Iris pigment epithelial cell (primary cell): Measurements from ENCODE around the gene TMEM121B.

Experiments
- DNase-seq: peaks from one replicate; pipeline ENCODE4 v3.0.0-alpha.2; 2011; ENCODE audit warnings: low read depth

Gene TMEM121B

DNA sequence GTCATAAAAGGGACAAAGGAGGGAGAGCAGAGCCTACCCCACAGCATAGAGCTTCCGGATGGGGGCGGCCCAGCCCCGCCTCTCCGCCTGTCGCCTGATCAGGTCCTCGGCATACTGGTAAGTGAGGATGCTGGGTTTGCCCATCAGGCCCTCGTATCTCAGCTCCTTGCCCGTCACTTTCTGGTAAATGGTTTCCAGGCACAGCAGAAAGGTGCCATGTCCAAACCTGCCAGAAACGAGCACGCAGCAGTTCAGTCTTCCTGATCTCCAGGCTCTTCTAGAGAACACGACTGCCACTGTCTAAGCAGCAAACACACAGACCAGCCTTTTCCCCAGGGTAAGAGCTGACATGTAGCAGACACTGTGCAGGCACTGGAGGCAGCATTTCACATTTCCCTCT, 17.4 kb upstream of the TMEM121B start:
- DNase-seq, result no peak

DNA sequence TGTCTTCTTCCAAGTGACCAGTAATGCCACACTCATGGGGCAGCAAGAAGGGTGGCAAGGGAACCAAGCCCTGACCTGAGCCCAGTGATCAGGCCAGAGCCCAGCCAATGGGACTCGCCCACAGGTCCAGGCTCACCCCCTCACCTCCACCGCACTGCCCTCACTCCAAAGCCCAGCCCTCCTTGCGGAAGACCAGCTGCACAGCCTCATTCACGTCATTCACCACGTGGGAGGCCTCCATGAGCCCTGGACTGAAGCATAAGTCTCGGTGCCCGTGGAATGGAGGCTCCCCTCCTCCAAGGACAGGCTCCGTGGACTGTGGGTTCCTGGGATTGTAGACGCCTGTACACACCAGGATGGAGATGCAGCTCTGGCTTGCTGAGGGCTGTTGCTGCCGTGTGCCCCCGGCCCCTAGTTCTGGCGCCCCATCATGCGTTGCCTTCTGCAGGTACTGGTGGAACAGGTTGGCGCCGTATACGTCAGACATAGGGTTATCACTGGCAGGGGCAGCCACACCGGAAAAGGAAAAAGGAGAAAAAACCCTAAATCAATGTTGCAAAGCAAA, 16.8 kb upstream of the TMEM121B start:
- no peak for DNase-seq

DNA sequence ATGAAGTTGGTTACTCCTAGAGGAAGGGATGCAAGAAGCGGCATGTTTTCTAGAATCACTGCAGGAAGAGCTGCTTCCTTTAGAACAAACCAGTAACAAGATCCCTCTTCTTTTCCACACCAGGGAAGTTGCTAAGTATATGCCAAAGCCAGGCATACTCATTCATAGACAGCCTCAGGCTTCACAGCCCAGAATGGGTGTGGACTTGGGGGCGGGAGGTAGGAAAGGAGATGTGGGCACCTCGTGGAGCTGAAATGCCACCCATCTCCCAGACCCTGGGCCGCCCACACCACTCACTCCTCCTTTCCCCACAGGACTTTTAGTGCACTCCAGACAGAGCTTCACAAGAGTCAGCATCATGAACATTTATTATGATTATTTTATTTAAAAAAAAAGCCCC, 16.0 kb upstream of the TMEM121B start:
- DNase-seq, result no peak

DNA sequence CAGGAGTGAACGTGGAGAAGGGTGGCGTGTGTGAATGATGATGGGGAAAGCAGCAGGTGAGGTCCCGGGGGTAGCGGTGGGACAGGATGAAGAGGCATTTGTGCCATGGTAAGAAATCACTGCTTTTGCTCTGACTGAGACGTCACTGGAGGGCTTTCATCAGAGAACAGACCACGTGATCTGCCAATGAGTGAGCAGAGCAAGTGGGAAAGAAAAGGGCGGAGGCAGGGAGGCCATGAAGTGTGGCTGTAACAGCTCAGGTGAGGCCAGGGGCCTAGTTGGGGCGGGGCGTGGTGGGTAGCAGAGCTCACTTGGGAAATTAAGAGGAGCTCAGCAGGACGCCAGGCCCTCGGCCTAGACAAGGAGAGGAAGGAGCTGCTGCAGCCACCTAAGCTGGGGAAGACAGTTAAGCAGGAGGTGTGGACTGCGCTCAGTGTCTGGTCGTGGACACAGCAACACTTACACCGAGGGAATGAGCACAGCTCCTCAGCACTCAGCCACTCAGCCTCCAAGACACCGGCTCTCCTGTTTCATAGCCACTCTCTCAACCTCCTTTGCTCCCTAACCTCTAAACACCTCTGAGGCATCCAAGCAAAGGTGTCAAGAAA, 14.1 kb upstream of the TMEM121B start:
- DNase-seq, result no peak

DNA sequence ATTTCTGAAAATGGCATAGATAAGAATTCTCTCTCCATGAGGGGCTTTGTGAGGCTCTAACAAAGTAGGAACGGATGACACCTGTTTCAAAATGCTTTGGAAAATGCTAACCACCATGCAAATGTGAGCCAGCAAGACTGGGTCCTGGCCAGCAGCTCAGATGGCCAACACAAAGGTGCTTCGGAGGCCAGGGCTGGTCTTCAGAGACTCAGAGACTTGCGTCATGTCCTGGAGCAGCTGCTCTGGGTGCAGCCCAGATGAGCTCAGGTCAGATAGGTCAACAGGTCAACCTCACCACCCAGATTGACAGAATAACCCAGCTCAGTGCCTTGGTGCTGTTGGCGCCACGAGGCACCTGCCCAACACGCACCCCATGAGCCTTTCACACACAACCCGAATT, 12.0 kb upstream of the TMEM121B start:
- DNase-seq, result no peak

DNA sequence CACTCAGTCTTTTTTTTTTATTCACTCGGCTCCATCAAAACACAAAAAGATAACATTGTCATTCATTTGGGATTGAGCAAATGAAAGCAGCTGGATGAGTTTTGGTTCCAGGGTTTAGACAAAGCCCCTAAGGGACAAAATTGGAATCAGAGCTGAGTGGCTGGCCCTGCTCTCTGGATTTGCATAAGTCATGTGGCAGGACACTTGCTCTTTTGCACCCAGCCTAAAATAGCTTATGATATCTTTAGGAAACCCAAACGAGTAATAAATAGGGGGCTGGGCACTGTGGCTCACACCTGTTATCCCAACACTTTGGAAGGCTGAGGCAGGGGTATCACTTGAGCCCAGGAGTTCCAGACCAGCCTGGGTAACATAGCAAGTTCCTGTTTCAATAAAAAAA, 11.0 kb upstream of the TMEM121B start:
- no peak for DNase-seq

DNA sequence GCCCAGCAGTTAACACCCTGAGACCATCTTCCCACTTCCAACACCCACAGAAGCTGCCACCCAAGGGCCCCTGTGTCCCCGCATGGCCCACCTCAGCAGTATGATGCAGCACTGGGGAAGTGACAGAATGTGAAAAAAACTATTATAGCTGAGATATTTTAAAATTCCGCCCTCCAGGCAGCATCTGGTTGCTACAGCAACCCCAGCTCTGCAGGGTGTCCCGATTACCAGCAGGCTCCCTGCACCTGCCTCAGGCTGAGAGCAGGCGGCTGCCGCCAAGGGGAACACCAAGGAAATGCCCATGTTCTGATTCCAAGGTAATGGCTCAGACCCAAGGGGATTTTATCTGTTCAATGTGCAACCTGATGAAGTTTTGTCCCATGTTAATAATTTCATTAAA, 10.5 kb upstream of the TMEM121B start:
- no peak for DNase-seq

DNA sequence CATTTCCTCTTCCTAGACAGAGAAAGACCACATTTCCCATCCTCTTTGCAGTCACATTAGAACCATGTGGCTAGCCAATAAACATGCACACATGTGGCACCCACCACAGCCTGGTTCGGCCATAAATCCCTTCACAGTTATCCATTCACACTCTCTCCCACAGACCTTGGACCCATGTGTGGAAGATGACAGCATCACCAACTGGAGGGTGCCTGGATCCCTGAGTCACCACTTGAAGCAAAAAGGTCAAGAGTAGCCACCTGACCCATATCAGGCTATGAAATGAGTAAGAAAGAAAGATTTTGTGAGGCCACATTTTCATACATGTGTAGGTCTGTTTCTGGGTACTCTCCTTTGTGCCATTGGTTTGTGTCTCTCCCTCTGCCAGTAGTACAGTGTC, 9.0 kb upstream of the TMEM121B start:
- DNase-seq, result no peak

DNA sequence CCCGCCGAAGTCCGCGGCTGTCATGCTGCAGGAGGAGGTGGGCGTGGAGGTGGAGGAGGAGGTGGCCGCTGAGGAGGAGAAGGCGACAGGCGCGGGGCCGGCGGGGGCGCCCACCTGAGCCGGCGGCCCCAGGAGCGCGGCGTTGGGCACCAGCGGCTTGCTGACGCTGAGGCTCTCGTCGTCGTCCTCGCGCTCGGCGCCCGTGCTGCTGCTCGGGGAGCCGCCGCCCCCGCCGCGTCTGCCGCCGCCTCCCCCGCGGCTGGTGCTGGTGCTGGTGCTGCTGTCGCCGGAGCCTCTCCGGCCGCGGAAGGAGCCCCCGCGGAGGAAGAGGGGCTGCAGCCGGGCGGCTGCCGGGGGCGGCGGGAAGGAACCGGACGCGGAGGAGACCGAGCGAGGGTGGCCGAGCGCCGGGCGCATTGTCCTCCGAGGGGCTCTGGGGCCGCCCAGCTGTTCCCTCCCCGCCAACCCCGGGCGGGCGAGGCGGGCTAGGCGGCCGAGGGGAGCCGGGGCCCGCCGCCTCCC, 388 bp downstream of the TMEM121B start:
- DNase-seq, result peak; percentile 8

DNA sequence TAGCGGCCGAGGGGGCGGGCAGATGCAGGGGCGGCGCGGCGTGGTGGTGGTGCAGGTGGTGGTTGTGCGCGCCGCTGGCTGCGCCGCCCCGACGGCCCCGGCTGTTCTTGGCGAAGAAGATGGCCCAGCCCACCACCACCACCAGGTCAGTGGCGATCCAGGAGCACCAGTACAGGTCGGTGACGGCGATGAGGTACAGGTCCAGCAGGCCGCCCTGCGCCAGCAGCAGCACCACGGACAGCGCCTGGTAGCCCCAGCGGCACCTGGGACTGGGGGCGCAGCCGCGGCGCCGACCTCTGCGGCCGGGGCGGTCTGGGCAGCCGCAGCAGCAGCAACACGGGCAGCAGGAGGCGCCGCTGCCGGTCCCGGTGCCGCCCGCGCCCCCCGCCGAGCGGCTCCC, 879 bp downstream of the TMEM121B start:
- peak; percentile 34 for DNase-seq

DNA sequence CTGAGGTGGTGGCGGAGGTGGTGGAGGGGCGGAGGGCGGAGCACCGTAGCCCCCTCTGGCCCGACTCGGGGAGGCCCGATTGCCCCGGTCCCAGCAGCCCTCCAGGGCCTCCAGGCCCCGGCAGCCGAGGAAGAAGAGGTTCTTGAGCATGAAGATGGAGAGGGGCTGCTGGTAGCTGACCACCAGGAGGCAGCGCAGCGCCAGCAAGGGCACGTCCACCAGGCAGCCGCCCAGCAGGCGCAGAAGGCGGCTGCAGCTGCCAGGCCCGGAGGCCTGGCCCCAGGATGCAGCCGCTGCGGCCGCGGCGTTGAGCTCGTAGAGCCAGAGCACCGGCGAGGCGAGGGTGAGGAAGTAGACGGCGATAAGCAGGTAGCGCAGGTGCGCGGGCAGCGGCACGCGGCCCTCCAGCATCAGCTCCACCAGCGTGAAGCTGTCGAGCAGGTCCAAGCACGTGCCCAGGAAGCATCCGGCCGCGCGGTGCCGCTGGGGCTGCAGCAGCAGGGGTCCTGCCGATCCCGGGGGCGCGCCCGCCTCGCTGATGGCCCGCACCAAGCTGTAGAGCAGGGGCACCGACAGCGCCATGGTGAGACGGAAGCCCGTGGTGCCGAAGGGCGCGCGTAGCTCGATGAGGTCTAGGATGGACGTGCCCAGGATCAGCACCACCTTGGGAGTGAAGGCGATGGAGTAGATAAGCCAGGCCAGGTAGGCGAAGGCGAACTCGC, 1.5 kb downstream of the TMEM121B start:
- peak; percentile 34 for DNase-seq

DNA sequence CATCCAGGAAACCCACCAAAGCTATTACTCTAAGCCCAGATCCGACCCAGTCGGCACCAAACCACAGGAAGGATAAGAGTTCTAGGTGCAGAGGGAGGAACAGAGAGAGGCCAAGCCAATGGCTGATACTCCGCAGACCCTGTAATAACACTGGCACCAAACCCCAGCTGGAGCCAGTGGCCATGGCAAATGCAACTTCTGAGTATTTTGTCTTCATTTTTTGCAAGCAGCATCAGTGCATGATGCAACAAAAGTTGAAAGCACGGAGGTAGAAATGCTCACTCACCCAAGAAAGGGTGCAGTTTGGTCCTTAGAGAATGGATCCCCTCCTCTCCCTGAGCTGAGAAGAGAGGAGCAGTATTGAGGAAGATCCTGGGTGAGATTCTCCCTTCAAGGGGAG, 2.8 kb downstream of the TMEM121B start:
- no peak for DNase-seq

DNA sequence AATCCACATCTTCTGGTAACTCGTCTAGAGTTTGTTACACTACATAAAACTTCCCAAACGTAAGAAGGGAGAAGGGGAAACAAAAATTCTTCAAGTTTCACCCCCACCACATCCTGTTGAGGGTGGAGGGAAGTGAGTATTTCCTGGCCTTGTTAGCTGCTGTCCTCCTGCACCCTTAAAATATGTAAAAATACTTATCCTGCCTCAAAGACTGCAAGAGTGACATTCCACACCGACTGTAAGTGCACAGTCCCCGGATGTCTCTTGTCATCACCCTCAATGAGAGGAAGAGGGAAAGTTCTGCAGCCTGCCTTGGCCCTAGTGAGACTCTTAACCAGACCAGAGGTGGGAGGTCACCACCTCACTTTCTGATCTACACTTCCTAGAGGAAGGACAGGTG, 3.3 kb downstream of the TMEM121B start:
- no peak for DNase-seq

DNA sequence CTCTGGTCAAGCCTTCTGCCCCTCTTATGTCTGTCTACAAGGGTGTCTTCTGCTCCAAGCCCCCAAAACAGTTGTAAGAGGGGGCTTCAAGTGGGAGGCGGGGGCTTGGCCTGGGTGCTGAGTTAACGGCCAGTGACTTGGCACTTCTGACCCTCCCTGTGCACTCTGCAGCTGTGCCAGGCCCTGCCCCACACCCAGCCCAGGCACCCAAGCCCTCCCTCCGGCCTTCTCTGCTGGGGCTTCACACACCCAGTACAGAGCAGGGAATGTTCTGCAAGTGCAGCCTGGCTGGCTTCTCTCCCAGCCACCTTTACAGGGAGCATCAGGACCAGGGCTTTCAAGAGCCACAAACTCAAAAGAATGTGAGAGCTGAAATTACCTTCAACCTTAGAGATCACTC, 3.8 kb downstream of the TMEM121B start:
- no peak for DNase-seq

DNA sequence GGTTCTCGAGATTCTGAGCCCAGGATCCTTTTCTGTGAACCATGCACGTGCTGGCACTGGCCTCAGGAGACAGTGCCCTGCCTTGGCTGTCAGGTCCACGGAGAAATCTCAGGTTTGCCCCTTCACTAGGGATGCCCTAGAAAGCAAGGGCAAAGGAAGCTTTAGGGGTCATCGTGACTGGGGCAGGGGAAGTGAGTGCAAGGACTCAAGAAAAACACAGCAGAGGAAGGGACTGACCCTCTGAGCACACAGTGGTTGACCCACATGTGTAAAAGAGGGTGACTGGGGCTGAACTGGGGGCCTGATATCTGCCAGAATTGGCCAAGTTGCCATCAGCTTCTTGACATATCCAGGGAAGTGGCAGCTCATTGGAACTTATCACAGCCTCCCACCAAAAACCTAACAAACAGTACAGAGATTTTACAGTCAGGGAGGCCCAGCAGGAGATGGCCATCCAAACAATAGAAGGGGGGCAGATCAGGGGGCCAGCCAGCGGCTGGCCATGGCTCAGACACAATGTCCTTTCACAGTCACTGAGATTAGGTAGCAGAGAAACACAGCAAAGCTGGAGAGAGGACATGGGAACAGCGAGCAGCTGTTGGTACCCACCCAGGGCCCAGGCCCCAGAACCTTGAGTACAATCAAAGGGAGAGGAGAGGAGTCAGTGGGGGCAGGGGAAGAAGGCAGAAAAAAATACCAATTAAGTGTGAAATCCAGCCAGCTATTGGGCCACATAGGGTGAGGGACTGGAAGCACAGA, 4.4 kb downstream of the TMEM121B start:
- DNase-seq, result no peak

DNA sequence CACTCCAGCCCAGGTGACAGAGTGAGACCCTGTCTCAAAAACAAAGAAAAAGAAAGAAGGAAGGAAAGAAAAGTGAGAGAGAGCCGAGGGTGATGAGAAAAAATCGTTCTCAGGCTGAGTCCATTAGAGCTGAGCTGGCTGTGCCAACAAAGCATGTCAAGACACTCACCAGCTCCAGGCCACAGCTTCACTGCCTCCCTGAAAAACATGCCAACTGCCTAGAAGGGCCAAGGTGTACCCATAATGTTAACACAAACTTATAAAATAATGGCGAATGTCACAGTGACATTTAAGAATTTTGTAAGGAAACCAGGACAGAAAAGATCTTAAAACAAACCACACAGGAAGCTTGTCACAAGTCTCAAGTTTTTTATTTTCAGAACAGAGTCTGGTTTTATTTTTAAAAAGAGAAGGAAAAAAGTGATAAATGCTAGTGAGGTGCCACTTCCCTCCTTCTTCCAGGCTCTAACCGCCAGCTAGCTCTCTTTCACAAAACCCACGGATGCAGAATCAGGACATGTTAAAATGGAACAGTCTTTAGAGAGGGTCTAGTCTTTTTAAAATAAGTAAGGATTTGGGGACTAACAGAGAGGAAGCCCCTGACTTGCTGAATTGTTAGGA, 5.1 kb downstream of the TMEM121B start:
- no peak for DNase-seq

DNA sequence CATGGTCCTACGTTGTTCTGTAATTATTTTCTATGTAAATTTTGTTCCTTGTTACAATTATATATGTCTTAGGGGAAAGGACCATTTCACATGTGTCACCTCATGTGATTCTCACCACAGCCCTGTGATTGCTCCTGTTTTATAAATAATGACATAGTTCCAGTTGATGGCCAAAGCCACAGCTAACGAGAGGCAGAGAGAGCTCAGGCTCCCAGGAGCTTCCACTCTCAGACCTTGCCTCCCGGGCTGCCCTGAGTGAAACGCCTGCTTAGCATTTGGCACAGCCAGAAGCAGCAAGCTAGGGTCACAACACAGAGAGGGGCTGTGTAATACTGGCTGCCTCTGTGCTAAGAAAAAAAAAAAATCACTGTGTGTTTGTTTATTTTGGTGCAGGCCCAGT, 5.9 kb downstream of the TMEM121B start:
- no peak for DNase-seq

DNA sequence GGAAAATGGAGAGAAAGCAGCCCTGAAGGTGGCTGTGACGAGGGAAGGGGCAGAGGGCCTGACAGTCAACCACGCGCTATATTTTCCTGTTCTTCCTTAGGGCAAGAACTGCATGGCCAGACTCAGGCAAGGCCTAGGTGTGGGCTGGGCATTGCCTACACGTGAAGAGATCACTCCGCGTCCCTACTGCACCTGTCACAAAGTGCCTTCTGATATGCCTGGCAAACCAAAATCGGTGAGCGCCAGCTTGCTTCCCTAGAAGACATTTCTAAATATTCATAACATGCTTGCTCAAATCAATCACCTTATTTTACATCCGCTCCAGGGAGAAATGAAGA, 6.3 kb downstream of the TMEM121B start:
- no peak for DNase-seq

DNA sequence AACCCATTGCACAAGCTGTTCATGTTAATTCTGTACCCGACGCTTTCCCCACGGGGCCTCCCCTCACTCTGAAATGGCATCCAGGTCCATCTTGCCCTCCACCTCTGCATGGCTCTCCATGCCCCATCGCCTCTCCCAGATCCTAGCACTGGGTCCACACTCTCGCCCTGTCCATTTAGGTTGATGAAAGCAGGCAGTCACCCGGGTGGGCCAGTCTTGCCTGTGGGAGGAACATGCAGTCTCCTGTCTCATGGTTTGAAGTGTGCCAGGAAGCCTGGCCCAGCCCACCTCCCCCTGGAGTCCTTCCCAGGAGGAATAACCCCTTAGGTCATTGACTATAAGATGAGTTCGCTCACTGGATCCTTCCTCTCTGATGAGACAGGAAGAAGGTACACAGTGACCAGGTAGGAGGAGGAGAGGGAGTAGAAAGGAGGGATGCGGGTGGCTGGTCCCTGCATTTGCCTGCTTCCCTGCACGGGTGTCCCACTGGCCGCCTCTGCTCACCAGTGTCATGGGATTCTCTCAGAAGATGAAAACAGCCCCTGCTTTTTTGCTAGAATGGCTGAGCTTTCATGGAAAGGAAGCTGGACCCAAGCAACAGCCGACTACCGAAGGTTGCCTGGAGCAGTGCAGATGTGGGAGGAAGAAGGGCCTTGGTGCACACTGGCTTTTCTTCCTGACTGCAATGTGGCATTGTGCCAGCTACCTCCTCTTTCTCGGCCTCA, 6.8 kb downstream of the TMEM121B start:
- no peak for DNase-seq

DNA sequence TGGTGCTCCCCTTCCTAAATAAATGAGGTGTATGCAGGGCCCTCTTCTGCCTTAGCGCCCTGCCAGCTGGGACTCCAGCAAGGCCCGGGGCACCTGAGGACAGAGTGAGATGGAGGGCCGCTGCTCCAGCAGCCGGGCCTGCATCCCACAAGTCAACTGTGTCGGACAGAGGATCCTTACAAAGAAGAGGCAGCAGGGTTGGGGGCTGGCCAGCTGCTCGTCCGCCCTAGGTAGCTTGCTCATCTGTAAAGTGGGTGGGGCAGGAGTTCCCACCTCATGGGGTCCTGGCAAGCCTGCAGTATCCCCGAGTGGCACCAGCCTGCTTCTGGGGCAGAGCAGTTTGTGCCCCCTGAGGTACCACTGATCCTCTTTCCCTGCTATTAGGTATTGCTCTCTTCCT, 7.6 kb downstream of the TMEM121B start:
- DNase-seq, result no peak

DNA sequence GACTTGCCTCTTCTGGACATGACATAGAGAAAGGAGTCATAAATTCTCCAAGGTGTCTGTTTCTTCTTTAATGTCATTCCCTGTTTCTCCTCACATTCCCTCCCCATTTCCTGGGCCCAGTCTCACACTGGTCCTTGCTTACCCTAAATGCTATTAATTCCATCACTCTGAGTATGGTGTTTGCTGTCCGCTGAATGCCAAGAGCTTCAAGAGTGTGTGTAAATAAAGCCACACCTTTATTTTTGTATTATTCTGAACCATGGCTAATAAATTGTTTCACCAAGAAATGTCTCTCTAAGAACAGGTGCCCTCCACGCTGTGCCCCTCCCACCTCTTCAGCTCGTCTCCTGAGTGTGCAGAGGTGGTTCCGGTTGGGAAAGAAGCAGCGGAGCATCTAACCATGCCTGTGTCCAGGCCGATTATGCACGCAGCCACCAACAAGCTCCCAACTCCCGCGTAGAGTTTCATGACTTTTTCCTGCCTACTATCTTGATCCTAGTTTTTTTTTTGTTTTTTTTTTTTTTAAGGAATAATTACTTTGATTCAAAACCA, 8.6 kb downstream of the TMEM121B start:
- no peak for DNase-seq
